Erythroblast (primary cell): ENCODE results near the gene TNFRSF21.

Source experiments
- GATA1 ChIP-seq: IDR thresholded peaks from 2 replicates; pipeline ENCODE4 v1.6.1; 2011; ENCODE audit warnings: low read depth, mild to moderate bottlenecking, control low read depth, low read length, moderate library complexity
- POLR2A ChIP-seq: IDR thresholded peaks from 2 replicates; pipeline ENCODE4 v1.6.1; 2011; ENCODE audit warnings: mild to moderate bottlenecking, low read length

DNA sequence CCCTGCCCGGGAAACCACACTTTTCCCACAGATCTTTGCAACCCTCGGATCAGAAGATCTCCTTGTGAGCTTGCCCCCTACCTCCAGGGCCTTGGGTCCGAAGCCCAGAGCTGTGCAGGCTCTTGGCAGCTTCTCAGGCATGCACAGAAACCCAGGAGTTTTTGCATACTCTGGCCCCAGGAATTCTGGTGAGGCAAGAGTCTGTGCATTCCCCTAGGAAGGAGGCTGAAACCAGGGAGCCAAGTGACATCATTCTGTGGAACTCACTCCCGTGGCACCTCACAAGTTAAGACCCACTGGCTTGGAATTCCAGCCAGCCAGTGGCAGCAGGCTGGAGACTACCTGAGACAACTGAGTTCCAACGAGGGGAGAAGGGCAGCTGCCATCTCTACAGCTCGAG, 100.1 kb downstream of the TNFRSF21 start:
- TF ChIP-seq POLR2A (no peak), GATA1 (no peak)
